PFSK-1 (cell line): ENCODE data around the gene RAET1E.

Source experiments
- POLR2AphosphoS5 ChIP-seq: IDR thresholded peaks from 2 replicates; pipeline ENCODE4 v1.6.1; 2012; ENCODE audit warnings: low read depth, mild to moderate bottlenecking, control low read depth, low read length, moderate library complexity
- REST ChIP-seq, 2 experiments: IDR thresholded peaks; 2 replicates each; pipeline versions ENCODE4 v1.6.1 to v1.8.0; 2011 to 2012; ENCODE audit warnings: low read depth in 2 of 2, low read length in 2 of 2, control low read depth in 1 of 2, inconsistent platforms in 1 of 2, mild to moderate bottlenecking in 1 of 2, moderate library complexity in 1 of 2; ENCODE audit not compliant: insufficient read depth in 1 of 2
- SIN3A ChIP-seq: IDR thresholded peaks from 2 replicates; pipeline ENCODE4 v1.6.1; 2012; ENCODE audit warnings: mild to moderate bottlenecking, low read length, moderate library complexity, borderline replicate concordance; ENCODE audit not compliant: insufficient read depth
- TAF1 ChIP-seq: IDR thresholded peaks from 2 replicates; pipeline ENCODE4 v1.6.1; 2012; ENCODE audit warnings: low read length, control low read depth, borderline replicate concordance; ENCODE audit not compliant: insufficient read depth

DNA sequence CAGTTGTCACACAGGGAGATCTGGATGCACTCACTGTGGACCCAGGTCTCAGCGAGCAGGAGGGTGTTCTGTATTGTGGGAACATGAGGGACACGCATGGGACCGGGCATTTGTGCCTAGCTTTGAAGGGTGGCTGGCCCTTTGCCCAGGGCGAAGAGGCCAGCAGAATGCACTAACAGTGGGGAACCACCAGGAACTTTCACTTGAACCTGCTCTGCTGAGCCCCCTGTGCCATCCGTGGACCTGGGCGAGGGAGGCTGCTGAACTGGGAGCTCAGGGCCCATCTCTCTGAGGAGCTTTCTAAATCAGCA lies 42.7 kb upstream of the RAET1E start:
- no peak for TF ChIP-seq POLR2AphosphoS5
- no peak for TF ChIP-seq REST (IDR thresholded peaks at IDR 0.05; ENCODE audit: insufficient read depth in 1 of 2, low read depth in 2 of 2, low read length in 2 of 2)
- no peak for TF ChIP-seq TAF1
- no peak for TF ChIP-seq SIN3A
